Femur (tissue), 1 donor: Measurements from ENCODE around the gene RAB42.
"Not testable (repeated sequence)": the region's sequence is repeated elsewhere in the genome, so short reads cannot be mapped to it uniquely, and the experiment has no call there.

Experiments used
- DNase-seq: peaks from one replicate; pipeline ENCODE4 v3.0.0-alpha.2; 2017

Gene RAB42

GRCh38 chr1:28591708-28592320, at the start of gene RAB42:
RAB42 (plus strand) TSS chr1:28592265; CDS start chr1:28592512, 247 bp downstream.
- peak; percentile 73 for DNase-seq

- DNase-seq = no peak
Observed at GRCh38 chr1:28545246-28545628, 46.8 kb upstream of the RAB42 start.

GRCh38 chr1:28548318-28548717, 43.7 kb upstream of the RAB42 start:
- DNase-seq = no peak

GRCh38 chr1:28551381-28551780, 40.7 kb upstream of the RAB42 start:
- DNase-seq = no peak

GRCh38 chr1:28552758-28553663, 39.1 kb upstream of the RAB42 start, which contains the start of gene TRNAU1AP:
TRNAU1AP (plus strand) TSS chr1:28553085; CDS start chr1:28553111, 26 bp downstream.
- DNase-seq = peak; percentile 98

GRCh38 chr1:28560886-28561285, 31.2 kb upstream of the RAB42 start:
- no peak for DNase-seq

GRCh38 chr1:28564310-28564709, 27.8 kb upstream of the RAB42 start:
- no peak for DNase-seq

GRCh38 chr1:28565040-28565439, 27.0 kb upstream of the RAB42 start:
- no peak for DNase-seq

GRCh38 chr1:28565726-28566125, 26.3 kb upstream of the RAB42 start:
- no peak for DNase-seq

GRCh38 chr1:28566931-28567330, 25.1 kb upstream of the RAB42 start:
- no peak for DNase-seq

GRCh38 chr1:28571911-28572310, 20.2 kb upstream of the RAB42 start:
- DNase-seq = no peak

GRCh38 chr1:28572891-28573290, 19.2 kb upstream of the RAB42 start:
- not testable (repeated sequence) for DNase-seq

GRCh38 chr1:28573564-28573963, 18.5 kb upstream of the RAB42 start:
- no peak for DNase-seq

GRCh38 chr1:28577052-28577678, 14.9 kb upstream of the RAB42 start:
- no peak for DNase-seq

GRCh38 chr1:28577738-28578536, 14.1 kb upstream of the RAB42 start:
- no peak for DNase-seq

GRCh38 chr1:28578696-28579218, 13.3 kb upstream of the RAB42 start:
- no peak for DNase-seq

GRCh38 chr1:28579401-28579800, 12.7 kb upstream of the RAB42 start:
- no peak for DNase-seq

GRCh38 chr1:28580722-28581530, 11.1 kb upstream of the RAB42 start:
- peak; percentile 28 for DNase-seq

- peak; percentile 98 for DNase-seq
Observed at GRCh38 chr1:28581531-28582247, 10.4 kb upstream of the RAB42 start.

GRCh38 chr1:28582248-28582615, 9.8 kb upstream of the RAB42 start:
- peak; percentile 33 for DNase-seq
